C4-2B (cell line): ENCODE results near the gene GTF3C2.

Experiments
- ZFX ChIP-seq: fragments of 450-650 bp; IDR thresholded peaks from 2 replicates; pipeline ENCODE4 v1.6.1; 2017
- TF ChIP-seq, protein P1 (sequence below): fragments of 450-650 bp; conservative IDR thresholded peaks from 2 replicates; pipeline ENCODE4 v1.5.1; 2017; ENCODE audit warnings: mild to moderate bottlenecking

DNA sequence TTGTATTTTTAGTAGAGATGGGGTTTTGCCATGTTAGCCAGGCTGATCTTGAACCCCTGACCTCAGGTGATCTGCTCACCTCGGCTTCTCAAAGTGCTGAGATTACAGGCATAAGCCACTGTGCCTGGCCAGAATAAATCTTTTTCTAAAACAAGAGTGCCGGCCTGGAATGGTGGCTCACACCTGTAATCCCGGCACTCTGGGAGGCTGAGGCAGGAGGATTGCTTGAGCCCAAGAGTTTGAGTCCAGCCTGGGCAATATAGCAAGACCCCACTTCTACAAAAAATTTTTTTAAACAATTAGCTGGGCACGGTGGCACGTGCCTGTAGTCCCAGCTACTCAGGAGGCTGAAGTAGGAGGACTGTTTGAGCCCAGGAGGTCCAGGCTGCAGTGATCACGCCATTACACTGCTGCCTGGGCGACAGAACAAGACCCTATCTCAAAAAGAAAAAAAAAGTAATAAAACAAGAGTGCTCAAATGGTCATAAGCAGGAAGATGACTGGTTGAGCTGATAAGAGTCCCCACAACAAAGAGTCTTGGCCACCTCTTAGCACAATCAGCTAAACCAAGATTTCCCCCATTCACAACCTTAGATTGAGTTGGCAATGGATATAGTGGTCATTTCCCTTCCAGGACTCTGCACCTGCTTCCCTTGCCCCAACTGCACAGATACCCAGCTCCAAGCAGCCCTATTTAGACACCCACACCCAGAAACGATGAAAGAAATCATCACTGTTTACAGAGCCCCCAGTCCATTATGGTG is 42.5 kb downstream of the GTF3C2 start:
- TF ChIP-seq, protein P1, sequence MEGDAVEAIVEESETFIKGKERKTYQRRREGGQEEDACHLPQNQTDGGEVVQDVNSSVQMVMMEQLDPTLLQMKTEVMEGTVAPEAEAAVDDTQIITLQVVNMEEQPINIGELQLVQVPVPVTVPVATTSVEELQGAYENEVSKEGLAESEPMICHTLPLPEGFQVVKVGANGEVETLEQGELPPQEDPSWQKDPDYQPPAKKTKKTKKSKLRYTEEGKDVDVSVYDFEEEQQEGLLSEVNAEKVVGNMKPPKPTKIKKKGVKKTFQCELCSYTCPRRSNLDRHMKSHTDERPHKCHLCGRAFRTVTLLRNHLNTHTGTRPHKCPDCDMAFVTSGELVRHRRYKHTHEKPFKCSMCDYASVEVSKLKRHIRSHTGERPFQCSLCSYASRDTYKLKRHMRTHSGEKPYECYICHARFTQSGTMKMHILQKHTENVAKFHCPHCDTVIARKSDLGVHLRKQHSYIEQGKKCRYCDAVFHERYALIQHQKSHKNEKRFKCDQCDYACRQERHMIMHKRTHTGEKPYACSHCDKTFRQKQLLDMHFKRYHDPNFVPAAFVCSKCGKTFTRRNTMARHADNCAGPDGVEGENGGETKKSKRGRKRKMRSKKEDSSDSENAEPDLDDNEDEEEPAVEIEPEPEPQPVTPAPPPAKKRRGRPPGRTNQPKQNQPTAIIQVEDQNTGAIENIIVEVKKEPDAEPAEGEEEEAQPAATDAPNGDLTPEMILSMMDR = no peak
- no peak for TF ChIP-seq ZFX
